HEK293 (cell line): Measurements from ENCODE around the gene ZNF396.

Experiments
- CTCF ChIA-PET: fragments of 350-600 bp; formaldehyde crosslinking; extraction: SDS; loops from one replicate; lab custom pipeline; 2021; ENCODE audit warnings: antibody characterized with exemption; lab: Yijun Ruan, JAX
- POLR2A ChIA-PET: fragments of 300-600 bp; formaldehyde crosslinking; extraction: SDS; loops from one replicate; lab custom pipeline; 2020; ENCODE audit warnings: antibody characterized with exemption, inconsistent platforms; lab: Yijun Ruan, JAX
- H3K27ac ChIP-seq: fragments of 200-500 bp; sonication (Bioruptor generic); 2 replicates; pipeline ENCODE4 v1.5.1; 2014; ENCODE audit warnings: low read depth, low read length, control low read depth, inconsistent platforms; ENCODE audit errors: extremely low read depth
- H3K36me3 ChIP-seq, 2 experiments: fragments of 200-500 bp in 1 of 2; sonication (Bioruptor generic) in 1 of 2; 1 replicate in 1 of 2; 2 replicates in 1 of 2; pipeline ENCODE4 v1.5.1; 2014 to 2017; ENCODE audit warnings: inconsistent platforms in 2 of 2, low read length in 2 of 2; ENCODE audit not compliant: control insufficient read depth in 2 of 2, insufficient read depth in 1 of 2
- H3K4me1 ChIP-seq: fragments of 200-500 bp; sonication (Bioruptor generic); 2 replicates; pipeline ENCODE4 v1.5.1; 2014; ENCODE audit warnings: mild to moderate bottlenecking, low read length, inconsistent platforms; ENCODE audit not compliant: control insufficient read depth, insufficient read depth
- H3K4me3 ChIP-seq: 2 replicates; pipeline ENCODE4 v1.5.1; 2011; ENCODE audit warnings: low read depth, mild to moderate bottlenecking, control low read depth, low read length, moderate library complexity
- H3K9me3 ChIP-seq: fragments of 200-500 bp; sonication (Bioruptor generic); 2 replicates; pipeline ENCODE4 v1.5.1; 2014; ENCODE audit warnings: low read depth, low read length, inconsistent platforms; ENCODE audit not compliant: control insufficient read depth, insufficient read depth
- BCL11B ChIP-seq: fragments of 450-650 bp; formaldehyde crosslinking; IDR thresholded peaks from 2 replicates; pipeline ENCODE4 v1.5.1; 2016; ENCODE audit warnings: low read depth, missing biosample characterization, missing genetic modification characterization
- GLI2 ChIP-seq: fragments of 450-650 bp; formaldehyde crosslinking; IDR thresholded peaks from 2 replicates; pipeline ENCODE4; 2017; ENCODE audit warnings: missing biosample characterization, missing genetic modification characterization, low read depth, borderline replicate concordance
- OSR2 ChIP-seq: fragments of 450-650 bp; formaldehyde crosslinking; IDR thresholded peaks from 2 replicates; pipeline ENCODE4 v1.5.1; 2016; ENCODE audit warnings: missing biosample characterization, missing genetic modification characterization
- REPIN1 ChIP-seq: fragments of 450-650 bp; formaldehyde crosslinking; IDR thresholded peaks from 2 replicates; pipeline ENCODE4 v1.5.1; 2017; ENCODE audit warnings: missing biosample characterization, missing genetic modification characterization, low read depth
- ZNF16 ChIP-seq: fragments of 450-650 bp; formaldehyde crosslinking; IDR thresholded peaks from 2 replicates; pipeline ENCODE4 v1.5.1; 2016; ENCODE audit warnings: low read depth, missing biosample characterization, missing genetic modification characterization
- ZNF174 ChIP-seq: fragments of 450-650 bp; formaldehyde crosslinking; IDR thresholded peaks from 2 replicates; pipeline ENCODE4 v1.5.0; 2017; ENCODE audit warnings: missing biosample characterization, mild to moderate bottlenecking, missing genetic modification characterization
- ZNF302 ChIP-seq: fragments of 450-650 bp; formaldehyde crosslinking; IDR thresholded peaks from 2 replicates; pipeline ENCODE4 v1.5.1; 2016; ENCODE audit warnings: missing biosample characterization, missing genetic modification characterization, low read depth
- ZNF311 ChIP-seq: fragments of 450-650 bp; formaldehyde crosslinking; IDR thresholded peaks from 2 replicates; pipeline ENCODE4 v1.5.1; 2017; ENCODE audit warnings: missing biosample characterization, missing genetic modification characterization, borderline replicate concordance
- ZNF473 ChIP-seq: fragments of 450-650 bp; formaldehyde crosslinking; IDR thresholded peaks from 2 replicates; pipeline ENCODE4 v1.5.1; 2017; ENCODE audit warnings: missing biosample characterization, missing genetic modification characterization
- ZNF558 ChIP-seq: fragments of 450-650 bp; formaldehyde crosslinking; IDR thresholded peaks from 2 replicates; pipeline ENCODE4 v1.5.1; 2016; ENCODE audit warnings: missing biosample characterization, missing genetic modification characterization
- ZNF561 ChIP-seq: fragments of 450-650 bp; IDR thresholded peaks from 2 replicates; pipeline ENCODE4 v1.5.1; 2018; ENCODE audit warnings: missing biosample characterization, missing genetic modification characterization, borderline replicate concordance
- ZNF623 ChIP-seq: fragments of 450-650 bp; formaldehyde crosslinking; IDR thresholded peaks from 2 replicates; pipeline ENCODE4 v1.5.1; 2016; ENCODE audit warnings: missing biosample characterization, missing genetic modification characterization
- ZNF660 ChIP-seq: fragments of 450-650 bp; IDR thresholded peaks from 2 replicates; pipeline ENCODE4 v1.5.1; 2018; ENCODE audit warnings: missing biosample characterization, mild to moderate bottlenecking, missing genetic modification characterization
- ZNF664 ChIP-seq: fragments of 450-650 bp; formaldehyde crosslinking; IDR thresholded peaks from 2 replicates; pipeline ENCODE4 v1.5.1; 2016; ENCODE audit warnings: missing biosample characterization, missing genetic modification characterization
- ZNF677 ChIP-seq: fragments of 450-650 bp; IDR thresholded peaks from 2 replicates; pipeline ENCODE4 v1.5.0; 2018; ENCODE audit warnings: missing biosample characterization, mild to moderate bottlenecking, missing genetic modification characterization, moderate library complexity
- TF ChIP-seq, protein P1 (sequence below): fragments of 450-650 bp; formaldehyde crosslinking; optimal IDR thresholded peaks from 2 replicates; pipeline ENCODE3; 2016; ENCODE audit warnings: missing biosample characterization, mild to moderate bottlenecking, missing genetic modification characterization
- TF ChIP-seq, protein P2 (sequence below): fragments of 450-650 bp; formaldehyde crosslinking; IDR thresholded peaks from 2 replicates; pipeline ENCODE4 v1.5.1; 2016; ENCODE audit warnings: missing biosample characterization, missing genetic modification characterization
- TF ChIP-seq, protein P3 (sequence below): fragments of 450-650 bp; formaldehyde crosslinking; conservative IDR thresholded peaks from 2 replicates; pipeline ENCODE4 v1.5.1; 2016; ENCODE audit warnings: low read depth, missing biosample characterization, missing genetic modification characterization
- TF ChIP-seq, protein P4 (sequence below): fragments of 450-650 bp; formaldehyde crosslinking; IDR thresholded peaks from 2 replicates; pipeline ENCODE4 v1.5.1; 2016; ENCODE audit warnings: missing biosample characterization, missing genetic modification characterization, low read depth

ZNF396 gene

DNA sequence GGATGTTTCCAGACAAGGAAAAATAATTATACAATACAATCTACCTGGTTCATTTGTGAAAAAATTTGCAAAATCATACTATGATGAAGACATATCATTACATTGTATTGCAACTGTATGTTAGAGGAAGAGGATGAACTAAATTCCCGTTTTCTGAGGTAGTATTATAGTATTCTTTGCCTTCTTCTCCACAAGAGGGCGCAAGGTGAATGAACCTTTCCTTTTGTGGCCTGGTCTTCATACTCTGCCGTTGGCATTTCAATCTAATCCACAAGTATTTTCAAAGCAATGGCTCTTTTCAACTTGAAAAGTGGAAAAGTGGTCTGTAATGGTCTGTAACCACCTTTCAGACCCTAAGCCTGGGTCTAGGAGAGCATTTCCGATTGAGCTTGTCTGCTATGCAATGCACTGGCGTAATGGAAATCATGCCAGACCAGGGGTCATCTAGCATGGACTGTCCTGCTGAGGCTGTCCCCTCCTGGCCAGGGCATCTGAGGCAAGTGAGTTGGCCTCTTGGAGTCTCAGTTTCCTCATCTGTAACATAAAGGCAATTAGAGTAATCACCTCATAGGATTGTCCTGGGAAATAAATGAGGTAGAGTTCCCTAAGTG lies 30.8 kb upstream of the ZNF396 start (continued):
- peak; percentile 40; the same call in 1 of the 2 replicates for TF ChIP-seq ZNF660

DNA sequence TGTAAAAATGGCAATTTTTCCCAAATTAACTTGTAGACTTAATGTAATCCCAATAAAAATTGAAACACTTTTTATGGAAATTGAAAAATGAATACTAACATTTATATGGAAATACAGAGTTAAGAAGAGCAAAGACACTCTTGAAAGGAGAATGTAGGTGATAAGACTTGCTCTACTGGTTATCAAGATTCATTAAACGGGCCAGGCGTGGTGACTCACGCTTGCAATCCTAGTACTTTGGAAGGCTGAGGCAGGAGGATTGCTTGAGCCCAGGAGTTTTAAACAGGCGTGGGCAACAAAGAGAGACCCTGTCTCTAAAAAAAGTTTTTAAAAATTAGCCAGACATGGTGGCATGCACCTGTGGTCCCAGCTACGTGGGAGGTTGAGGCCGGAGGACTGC lies 29.5 kb upstream of the ZNF396 start:
- no peaks in the 10 kb centered on the region for H3K36me3 ChIP-seq
- TF ChIP-seq ZNF16 (tag by site-specific recombination) (no peak), ZNF561 (no peak), ZNF558 (no peak), ZNF174 (tag by site-specific recombination) (no peak), ZNF302 (tag by site-specific recombination) (no peak), ZNF311 (no peak), GLI2 (tag by site-specific recombination) (no peak), BCL11B (tag by site-specific recombination) (no peak), ZNF473 (tag by site-specific recombination) (no peak), OSR2 (no peak), ZNF664 (tag by site-specific recombination) (no peak), ZNF623 (no peak), REPIN1 (no peak), ZNF677 (no peak)
- TF ChIP-seq, protein P1, sequence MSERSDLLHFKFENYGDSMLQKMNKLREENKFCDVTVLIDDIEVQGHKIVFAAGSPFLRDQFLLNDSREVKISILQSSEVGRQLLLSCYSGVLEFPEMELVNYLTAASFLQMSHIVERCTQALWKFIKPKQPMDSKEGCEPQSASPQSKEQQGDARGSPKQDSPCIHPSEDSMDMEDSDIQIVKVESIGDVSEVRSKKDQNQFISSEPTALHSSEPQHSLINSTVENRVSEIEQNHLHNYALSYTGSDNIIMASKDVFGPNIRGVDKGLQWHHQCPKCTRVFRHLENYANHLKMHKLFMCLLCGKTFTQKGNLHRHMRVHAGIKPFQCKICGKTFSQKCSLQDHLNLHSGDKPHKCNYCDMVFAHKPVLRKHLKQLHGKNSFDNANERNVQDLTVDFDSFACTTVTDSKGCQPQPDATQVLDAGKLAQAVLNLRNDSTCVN (tag by site-specific recombination) = no peak
- TF ChIP-seq, protein P2, sequence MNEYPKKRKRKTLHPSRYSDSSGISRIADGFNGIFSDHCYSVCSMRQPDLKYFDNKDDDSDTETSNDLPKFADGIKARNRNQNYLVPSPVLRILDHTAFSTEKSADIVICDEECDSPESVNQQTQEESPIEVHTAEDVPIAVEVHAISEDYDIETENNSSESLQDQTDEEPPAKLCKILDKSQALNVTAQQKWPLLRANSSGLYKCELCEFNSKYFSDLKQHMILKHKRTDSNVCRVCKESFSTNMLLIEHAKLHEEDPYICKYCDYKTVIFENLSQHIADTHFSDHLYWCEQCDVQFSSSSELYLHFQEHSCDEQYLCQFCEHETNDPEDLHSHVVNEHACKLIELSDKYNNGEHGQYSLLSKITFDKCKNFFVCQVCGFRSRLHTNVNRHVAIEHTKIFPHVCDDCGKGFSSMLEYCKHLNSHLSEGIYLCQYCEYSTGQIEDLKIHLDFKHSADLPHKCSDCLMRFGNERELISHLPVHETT (tag by site-specific recombination) = no peak
- TF ChIP-seq, protein P3, sequence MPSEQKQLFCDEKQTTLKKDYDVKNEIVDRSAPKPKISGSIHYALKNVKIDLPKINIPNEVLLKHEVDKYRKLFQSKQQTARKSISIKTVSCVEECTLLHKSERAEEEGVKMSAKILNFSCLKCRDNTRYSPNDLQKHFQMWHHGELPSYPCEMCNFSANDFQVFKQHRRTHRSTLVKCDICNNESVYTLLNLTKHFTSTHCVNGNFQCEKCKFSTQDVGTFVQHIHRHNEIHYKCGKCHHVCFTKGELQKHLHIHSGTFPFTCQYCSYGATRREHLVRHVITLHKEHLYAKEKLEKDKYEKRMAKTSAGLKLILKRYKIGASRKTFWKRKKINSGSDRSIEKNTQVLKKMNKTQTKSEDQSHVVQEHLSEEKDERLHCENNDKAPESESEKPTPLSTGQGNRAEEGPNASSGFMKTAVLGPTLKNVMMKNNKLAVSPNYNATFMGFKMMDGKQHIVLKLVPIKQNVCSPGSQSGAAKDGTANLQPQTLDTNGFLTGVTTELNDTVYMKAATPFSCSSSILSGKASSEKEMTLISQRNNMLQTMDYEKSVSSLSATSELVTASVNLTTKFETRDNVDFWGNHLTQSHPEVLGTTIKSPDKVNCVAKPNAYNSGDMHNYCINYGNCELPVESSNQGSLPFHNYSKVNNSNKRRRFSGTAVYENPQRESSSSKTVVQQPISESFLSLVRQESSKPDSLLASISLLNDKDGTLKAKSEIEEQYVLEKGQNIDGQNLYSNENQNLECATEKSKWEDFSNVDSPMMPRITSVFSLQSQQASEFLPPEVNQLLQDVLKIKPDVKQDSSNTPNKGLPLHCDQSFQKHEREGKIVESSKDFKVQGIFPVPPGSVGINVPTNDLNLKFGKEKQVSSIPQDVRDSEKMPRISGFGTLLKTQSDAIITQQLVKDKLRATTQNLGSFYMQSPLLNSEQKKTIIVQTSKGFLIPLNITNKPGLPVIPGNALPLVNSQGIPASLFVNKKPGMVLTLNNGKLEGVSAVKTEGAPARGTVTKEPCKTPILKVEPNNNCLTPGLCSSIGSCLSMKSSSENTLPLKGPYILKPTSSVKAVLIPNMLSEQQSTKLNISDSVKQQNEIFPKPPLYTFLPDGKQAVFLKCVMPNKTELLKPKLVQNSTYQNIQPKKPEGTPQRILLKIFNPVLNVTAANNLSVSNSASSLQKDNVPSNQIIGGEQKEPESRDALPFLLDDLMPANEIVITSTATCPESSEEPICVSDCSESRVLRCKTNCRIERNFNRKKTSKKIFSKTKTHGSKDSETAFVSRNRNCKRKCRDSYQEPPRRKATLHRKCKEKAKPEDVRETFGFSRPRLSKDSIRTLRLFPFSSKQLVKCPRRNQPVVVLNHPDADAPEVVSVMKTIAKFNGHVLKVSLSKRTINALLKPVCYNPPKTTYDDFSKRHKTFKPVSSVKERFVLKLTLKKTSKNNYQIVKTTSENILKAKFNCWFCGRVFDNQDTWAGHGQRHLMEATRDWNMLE = no peak
- TF ChIP-seq, protein P4, sequence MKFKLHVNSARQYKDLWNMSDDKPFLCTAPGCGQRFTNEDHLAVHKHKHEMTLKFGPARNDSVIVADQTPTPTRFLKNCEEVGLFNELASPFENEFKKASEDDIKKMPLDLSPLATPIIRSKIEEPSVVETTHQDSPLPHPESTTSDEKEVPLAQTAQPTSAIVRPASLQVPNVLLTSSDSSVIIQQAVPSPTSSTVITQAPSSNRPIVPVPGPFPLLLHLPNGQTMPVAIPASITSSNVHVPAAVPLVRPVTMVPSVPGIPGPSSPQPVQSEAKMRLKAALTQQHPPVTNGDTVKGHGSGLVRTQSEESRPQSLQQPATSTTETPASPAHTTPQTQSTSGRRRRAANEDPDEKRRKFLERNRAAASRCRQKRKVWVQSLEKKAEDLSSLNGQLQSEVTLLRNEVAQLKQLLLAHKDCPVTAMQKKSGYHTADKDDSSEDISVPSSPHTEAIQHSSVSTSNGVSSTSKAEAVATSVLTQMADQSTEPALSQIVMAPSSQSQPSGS (tag by site-specific recombination) = no peak
- ChIA-PET POLR2A (no interaction called here), CTCF (interaction anchor here (1.0 to 1.2 kb wide), 2 partner anchors 176 to 217 kb away, joined by 3 to 6 read pairs; no protein-coding TSS in a partner anchor)
- H3K4me1 ChIP-seq = no peaks in the 10 kb centered on the region
- H3K9me3 ChIP-seq = no peaks in the 10 kb centered on the region
- H3K4me3 ChIP-seq = no peak overlapping the region
- H3K27ac ChIP-seq = no peak overlapping the region
